ENCODE results near the gene SORBS1.

The SORBS1 gene

GRCh38 chr10:95295031-95295755, 266.0 kb downstream of the SORBS1 start:
- DNase-seq (ENCODE audit: low read depth, low spot score) = no peak

GRCh38 chr10:95293631-95294030, 267.5 kb downstream of the SORBS1 start:
- no peak for DNase-seq (ENCODE audit: low read depth, low spot score)

GRCh38 chr10:95291365-95292039, 269.7 kb downstream of the SORBS1 start:
- no peak for DNase-seq (ENCODE audit: low read depth, low spot score)

GRCh38 chr10:95290461-95291364, 270.5 kb downstream of the SORBS1 start, which contains the start of gene PDLIM1:
TSS of gene PDLIM1 (minus strand) at chr10:95291003. CDS start at chr10:95290915, 88 bp downstream.
- no peak for DNase-seq (ENCODE audit: low read depth, low spot score)

GRCh38 chr10:95289921-95290421, 271.2 kb downstream of the SORBS1 start:
- no peak for DNase-seq (ENCODE audit: low read depth, low spot score)

- DNase-seq (ENCODE audit: low read depth, low spot score) = no peak
Measured at GRCh38 chr10:95289003-95289920, 271.9 kb downstream of the SORBS1 start.

GRCh38 chr10:95288303-95288702, 272.9 kb downstream of the SORBS1 start:
- DNase-seq (ENCODE audit: low read depth, low spot score) = no peak

- no peak for DNase-seq (ENCODE audit: low read depth, low spot score)
Measured at GRCh38 chr10:95287281-95287680, 273.9 kb downstream of the SORBS1 start.

- no peak for DNase-seq (ENCODE audit: low read depth, low spot score)
Measured at GRCh38 chr10:95286707-95287106, 274.5 kb downstream of the SORBS1 start.

- DNase-seq (ENCODE audit: low read depth, low spot score) = no peak
Measured at GRCh38 chr10:95285556-95285955, 275.6 kb downstream of the SORBS1 start.

GRCh38 chr10:95284807-95285206, 276.4 kb downstream of the SORBS1 start:
- DNase-seq (ENCODE audit: low read depth, low spot score) = no peak

GRCh38 chr10:95282107-95282506, 279.1 kb downstream of the SORBS1 start:
- DNase-seq (ENCODE audit: low read depth, low spot score) = no peak

GRCh38 chr10:95281206-95281605, 280.0 kb downstream of the SORBS1 start:
- no peak for DNase-seq (ENCODE audit: low read depth, low spot score)

- DNase-seq (ENCODE audit: low read depth, low spot score) = no peak
Measured at GRCh38 chr10:95280637-95281036, 280.5 kb downstream of the SORBS1 start.

- DNase-seq (ENCODE audit: low read depth, low spot score) = no peak
Measured at GRCh38 chr10:95279042-95279820, 281.9 kb downstream of the SORBS1 start.

- peak; percentile 89 for DNase-seq (ENCODE audit: low read depth, low spot score)
Measured at GRCh38 chr10:95278061-95278988, 282.8 kb downstream of the SORBS1 start.

GRCh38 chr10:95277614-95278013, 283.6 kb downstream of the SORBS1 start:
- no peak for DNase-seq (ENCODE audit: low read depth, low spot score)

- DNase-seq (ENCODE audit: low read depth, low spot score) = no peak
Measured at GRCh38 chr10:95277201-95277570, 284.0 kb downstream of the SORBS1 start.

All from smooth muscle cell of the brain vasculature (primary cell).